ENCODE measurements around the gene SOHLH1. TPM values are rescaled to one million over a fixed set of nuclear protein-coding genes. Genes with fewer than 3 reads are reported as not detected.

The SOHLH1 gene
- total and polyA plus RNA-seq, 2 of the 4 experiments (the other 2 are of a cell fraction), result not detected

- H4K5ac ChIP-seq (ENCODE audit: low read depth, low read length), result no peak overlapping the region
- no peak overlapping the region for H2BK15ac ChIP-seq (ENCODE audit: low read depth, low read length)
- WGBS, 2 experiments (ENCODE audit: extremely low coverage in 2 of 2, insufficient read length in 1 of 2), result 59% methylated on average over 9 of the region's 14 CpGs; no CpG with 5 or more reads in 1 of the 2 experiments
- POLR2A ChIA-PET (ENCODE audit: unreplicated experiment), result no interaction called here
- H3K4me3 ChIP-seq (ENCODE audit: insufficient read depth, low read depth, low read length), result no peak overlapping the region
- no peak overlapping the region for H4K8ac ChIP-seq (ENCODE audit: low read depth in 2 of 2, low read length in 2 of 2)
- ATAC-seq (ENCODE audit: low read depth) (no peak), DNase-seq (no peak)
- H4K91ac ChIP-seq (ENCODE audit: insufficient read depth, low read depth, low read length), result no peak overlapping the region
- no peaks in the 10 kb centered on the region for H3K4me1 ChIP-seq (ENCODE audit: control insufficient read depth, insufficient read depth, low read length)
- no peaks in the 10 kb centered on the region for H4K20me1 ChIP-seq (ENCODE audit: insufficient read depth, low read length)
- H3K9me1 ChIP-seq (ENCODE audit: insufficient read depth, low read length), result no peaks in the 10 kb centered on the region
- in situ Hi-C loops (cut with MboI; ENCODE audit: low sequenced_read_pairs) (no loop called here), dilution Hi-C loops (cut with HindIII; ENCODE audit: low sequenced_read_pairs, unreplicated experiment) (no loop called here), intact Hi-C loops (cut with micrococcal nuclease) (no loop called here)
- H3K14ac ChIP-seq (replicated peaks; ENCODE audit: low read depth, low read length), result no peak overlapping the region
- no peak overlapping the region for H2BK5ac ChIP-seq (ENCODE audit: low read depth, low read length, poor library complexity, severe bottlenecking)
- H3K4ac ChIP-seq (ENCODE audit: low read depth, low read length), result no peak overlapping the region
- CTCF ChIA-PET, result no interaction called here
- H3K27me3 ChIP-seq (ENCODE audit: control insufficient read depth, insufficient read depth, low read length), result peaks cover 23% of the 10 kb centered on the region; the same call in 1 of the 2 replicates
- no peak overlapping the region for H2BK20ac ChIP-seq (ENCODE audit: low read depth, low read length)
- no peak overlapping the region for H3K9ac ChIP-seq (ENCODE audit: low read depth, low read length)
- H3K9me3 ChIP-seq (ENCODE audit: control insufficient read depth, insufficient read depth, low read length), result no peaks in the 10 kb centered on the region
- TF ChIP-seq RFX5 (IDR thresholded peaks at IDR 0.05; ENCODE audit: low read depth, low read length) (no peak), ELK1 (IDR thresholded peaks at IDR 0.05; ENCODE audit: borderline replicate concordance, low read depth, low read length) (no peak), MXI1 (IDR thresholded peaks at IDR 0.05; ENCODE audit: borderline replicate concordance, low read depth, low read length) (no peak), CTCF (conservative IDR thresholded peaks at IDR 0.05; ENCODE audit: low read depth, low read length) (no peak), CEBPB (IDR thresholded peaks at IDR 0.05; ENCODE audit: low read depth, low read length) (no peak), MAZ (IDR thresholded peaks at IDR 0.05; ENCODE audit: borderline replicate concordance, low read depth, low read length) (no peak), CHD1 (IDR thresholded peaks at IDR 0.05; ENCODE audit: low read depth, low read length) (no peak), MAFK (IDR thresholded peaks at IDR 0.05; ENCODE audit: low read depth, low read length) (no peak), RCOR1 (IDR thresholded peaks at IDR 0.05; ENCODE audit: insufficient replicate concordance, low read length) (no peak), FOS (IDR thresholded peaks at IDR 0.05; ENCODE audit: low read depth, low read length) (no peak), POLR2A (IDR thresholded peaks at IDR 0.05; ENCODE audit: low read depth, low read length) (no peak), BHLHE40 (IDR thresholded peaks at IDR 0.05; ENCODE audit: low read depth, low read length) (no peak), NFE2L2 (IDR thresholded peaks at IDR 0.05; ENCODE audit: low read depth, low read length) (no peak), SMC3 (IDR thresholded peaks at IDR 0.05; ENCODE audit: low read depth, low read length) (no peak), RAD21 (IDR thresholded peaks at IDR 0.05; ENCODE audit: low read length) (no peak), USF2 (IDR thresholded peaks at IDR 0.05; ENCODE audit: low read depth, low read length) (no peak)
- no peaks in the 10 kb centered on the region for H3K79me1 ChIP-seq (ENCODE audit: low read depth in 1 of 2, low read length in 2 of 2)
- no peak overlapping the region for H3K27ac ChIP-seq (ENCODE audit: insufficient read depth, low read length)
- H3K18ac ChIP-seq (ENCODE audit: low read depth, low read length), result no peak overlapping the region
- H3K56ac ChIP-seq (ENCODE audit: extremely low read depth, insufficient read depth, low read length), result no peak overlapping the region
- H2AK9ac ChIP-seq (replicated peaks; ENCODE audit: low read depth, low read length, poor library complexity), result no peak overlapping the region
- H2AK5ac ChIP-seq (ENCODE audit: low read depth, low read length), result no peak overlapping the region
- H3K4me2 ChIP-seq (ENCODE audit: low read depth, low read length), result no peak overlapping the region
- no TSS peak for BruUV-seq (replicated peaks)
- H3K36me3 ChIP-seq (ENCODE audit: control insufficient read depth, insufficient read depth, low read length), result no peaks in the 10 kb centered on the region
- no peak overlapping the region for H2BK120ac ChIP-seq (ENCODE audit: low read depth, low read length)
- no peak overlapping the region for H3K23ac ChIP-seq (ENCODE audit: low read depth, low read length)
- no peak overlapping the region for H2AFZ ChIP-seq (replicated peaks; ENCODE audit: low read length, poor library complexity)
These were observed 43.7 kb upstream of the SOHLH1 start for GRCh38 chr9:135743021-135743420.
